ENCODE measurements around the gene CIITA.

CIITA gene

DNA sequence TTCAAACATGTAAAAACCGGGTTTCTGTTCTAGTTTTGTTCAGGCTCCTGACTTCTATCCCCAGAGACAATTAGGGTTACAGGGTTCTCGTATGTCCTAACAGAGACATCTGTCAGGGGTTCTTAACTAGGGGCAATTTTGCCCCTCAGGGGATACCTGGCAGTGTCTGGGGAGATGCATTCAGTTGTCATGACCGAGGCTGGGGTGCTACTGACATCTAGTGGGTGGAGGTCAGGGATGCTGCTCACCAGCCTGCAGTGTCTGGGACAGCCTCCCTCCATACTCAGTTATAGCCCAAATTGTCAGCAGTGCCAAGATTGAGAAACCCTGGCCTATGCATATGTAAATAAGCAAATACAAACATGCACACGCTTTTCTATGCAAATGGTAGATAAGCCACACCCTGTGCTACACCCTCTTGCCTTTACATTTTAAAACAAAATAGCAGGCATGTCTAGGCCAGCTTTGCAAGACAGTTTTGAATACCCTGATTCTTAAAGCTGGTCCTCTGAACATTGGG lies 104.8 kb downstream of the CIITA start:
- no peak overlapping the region for H3K27ac ChIP-seq
- TF ChIP-seq ZFX (IDR thresholded peaks at IDR 0.05; ENCODE audit: borderline replicate concordance) = no peak
- TF ChIP-seq, protein P1, sequence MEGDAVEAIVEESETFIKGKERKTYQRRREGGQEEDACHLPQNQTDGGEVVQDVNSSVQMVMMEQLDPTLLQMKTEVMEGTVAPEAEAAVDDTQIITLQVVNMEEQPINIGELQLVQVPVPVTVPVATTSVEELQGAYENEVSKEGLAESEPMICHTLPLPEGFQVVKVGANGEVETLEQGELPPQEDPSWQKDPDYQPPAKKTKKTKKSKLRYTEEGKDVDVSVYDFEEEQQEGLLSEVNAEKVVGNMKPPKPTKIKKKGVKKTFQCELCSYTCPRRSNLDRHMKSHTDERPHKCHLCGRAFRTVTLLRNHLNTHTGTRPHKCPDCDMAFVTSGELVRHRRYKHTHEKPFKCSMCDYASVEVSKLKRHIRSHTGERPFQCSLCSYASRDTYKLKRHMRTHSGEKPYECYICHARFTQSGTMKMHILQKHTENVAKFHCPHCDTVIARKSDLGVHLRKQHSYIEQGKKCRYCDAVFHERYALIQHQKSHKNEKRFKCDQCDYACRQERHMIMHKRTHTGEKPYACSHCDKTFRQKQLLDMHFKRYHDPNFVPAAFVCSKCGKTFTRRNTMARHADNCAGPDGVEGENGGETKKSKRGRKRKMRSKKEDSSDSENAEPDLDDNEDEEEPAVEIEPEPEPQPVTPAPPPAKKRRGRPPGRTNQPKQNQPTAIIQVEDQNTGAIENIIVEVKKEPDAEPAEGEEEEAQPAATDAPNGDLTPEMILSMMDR (IDR thresholded peaks at IDR 0.05) = peak; percentile 57

DNA sequence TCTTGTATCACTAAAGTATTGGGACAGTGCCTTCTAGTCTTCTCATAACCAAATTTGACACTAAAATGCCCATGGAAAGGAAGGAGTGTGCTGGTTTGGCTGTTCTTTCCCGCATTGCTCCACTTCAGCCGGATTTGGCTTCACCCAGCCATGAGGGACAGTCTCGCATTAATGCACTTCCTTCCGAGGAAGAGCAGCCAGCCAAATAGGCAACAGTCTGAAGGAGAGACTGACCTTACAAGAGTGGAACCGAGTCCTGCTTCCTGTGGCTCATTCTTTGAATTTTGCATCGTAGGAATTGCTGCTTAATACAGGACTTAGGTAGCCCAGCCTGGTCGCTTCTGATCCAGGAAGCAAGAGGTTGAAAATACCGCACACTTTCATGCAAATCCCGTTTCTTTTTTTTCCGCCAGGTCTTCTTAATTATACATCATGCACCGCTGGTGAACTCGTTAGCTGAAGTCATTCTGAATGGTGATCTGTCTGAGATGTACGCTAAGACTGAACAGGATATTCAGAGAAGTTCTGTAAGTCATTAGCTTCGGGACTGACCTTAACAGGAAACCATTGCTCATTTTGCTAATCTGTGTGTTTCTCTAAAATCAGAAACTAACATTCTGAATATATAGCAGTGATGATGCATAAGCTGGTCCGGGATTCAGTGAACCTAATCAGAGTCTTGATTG lies 105.6 kb downstream of the CIITA start:
- H3K27ac ChIP-seq = no peak overlapping the region
- TF ChIP-seq, protein P1 (IDR thresholded peaks at IDR 0.05) = no peak
- no peak for TF ChIP-seq ZFX (IDR thresholded peaks at IDR 0.05; ENCODE audit: borderline replicate concordance)

DNA sequence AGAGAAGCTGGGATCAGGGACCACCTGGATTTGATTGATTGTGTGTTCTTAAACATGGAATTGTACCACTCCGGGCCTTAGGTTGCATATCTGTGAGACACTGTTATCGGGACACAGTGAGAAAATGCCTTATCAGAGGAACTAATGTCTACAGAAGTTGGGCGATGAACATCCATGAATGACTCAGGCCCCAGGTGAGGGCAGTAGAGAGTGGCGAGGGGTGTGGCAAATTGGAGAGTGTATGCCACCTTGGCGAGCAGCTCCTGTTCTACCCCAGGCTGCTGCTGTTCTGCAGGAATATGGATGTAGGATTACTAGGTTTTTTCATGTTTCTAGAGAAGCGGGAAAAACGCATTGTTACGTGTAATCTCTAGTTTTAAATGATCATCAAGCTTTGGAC lies 106.2 kb downstream of the CIITA start:
- no peak for TF ChIP-seq ZFX (IDR thresholded peaks at IDR 0.05; ENCODE audit: borderline replicate concordance)
- TF ChIP-seq, protein P1 (IDR thresholded peaks at IDR 0.05) = peak; percentile 48
- no peak overlapping the region for H3K27ac ChIP-seq

DNA sequence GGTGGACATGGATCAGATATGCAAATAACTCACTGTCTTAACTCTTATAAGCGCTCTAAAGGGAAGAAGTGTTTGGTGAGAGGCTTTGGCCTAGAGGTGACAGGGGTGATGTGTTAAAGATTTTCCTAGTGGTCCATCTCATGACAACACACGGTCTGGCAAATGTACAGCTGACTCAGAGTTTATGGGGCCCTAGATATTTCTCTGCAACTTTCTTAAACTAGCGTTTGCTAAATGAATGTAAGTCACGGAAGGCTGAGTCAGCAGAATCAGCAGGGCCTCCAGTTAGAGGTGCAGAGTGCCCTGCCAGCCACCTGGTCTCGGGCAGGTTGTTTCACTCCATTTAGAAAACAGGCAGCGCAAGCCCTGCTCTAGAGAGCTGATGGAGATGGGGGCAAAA lies 107.5 kb downstream of the CIITA start:
- TF ChIP-seq, protein P1 (IDR thresholded peaks at IDR 0.05) = no peak
- TF ChIP-seq ZFX (IDR thresholded peaks at IDR 0.05; ENCODE audit: borderline replicate concordance) = no peak
- no peak overlapping the region for H3K27ac ChIP-seq
